ENCODE data around the gene NFIA. TPM values are rescaled to one million over a fixed set of nuclear protein-coding genes. Genes with fewer than 3 reads are reported as not detected.

Gene NFIA
- total and polyA plus RNA-seq, 2 donors (not counting 1 experiment from before 2014, with no cell fraction given), result 5.4 to 11.0 TPM

GRCh38 chr1:61120998-61121397 is 38.6 kb downstream of the NFIA start:
- Histone ChIP-seq H3K4me3 (replicated peaks in 1 of 4; ENCODE audit: control extremely low read depth in 1 of 4, insufficient read depth in 1 of 4, low read depth in 3 of 4, low read length in 4 of 4) (peak overlapping the region in 2 of 4 experiments; percentile 27 to 33), H3K9ac (ENCODE audit: insufficient read depth, low read length) (no peak overlapping the region), H2AFZ (ENCODE audit: low read length) (no peak overlapping the region), H3K27ac (ENCODE audit: insufficient read depth, low read length) (no peak overlapping the region), H3K4me1 (ENCODE audit: control insufficient read depth, extremely low read depth, insufficient read depth, low read length) (no peaks in the 10 kb centered on the region), H3K9me3 (ENCODE audit: control insufficient read depth, insufficient read depth, low read depth, low read length) (no peaks in the 10 kb centered on the region), H4K20me1 (ENCODE audit: control insufficient read depth, extremely low read depth, insufficient read depth, low read length) (no peaks in the 10 kb centered on the region), H3K4me2 (ENCODE audit: extremely low read depth, insufficient read depth, low read length) (peak overlapping the region; percentile 87), H3K27me3 (ENCODE audit: control insufficient read depth, insufficient read depth, low read length) (no peaks in the 10 kb centered on the region), H3K36me3 (ENCODE audit: control insufficient read depth, insufficient read depth, low read length) (no peaks in the 10 kb centered on the region), H3K79me2 (ENCODE audit: control insufficient read depth, insufficient read depth, low read length) (no peaks in the 10 kb centered on the region)
- TF ChIP-seq CTCF (conservative IDR thresholded peaks at IDR 0.05 in 1 of 2, IDR thresholded peaks at IDR 0.05 in 1 of 2; ENCODE audit: low read depth in 1 of 2, low read length in 2 of 2), result no peak
- DNase-seq (ENCODE audit: low read depth in 2 of 2), result peak in 1 of 2 donors; percentile 65

- H3K27me3 ChIP-seq (ENCODE audit: control insufficient read depth, insufficient read depth, low read length), result no peaks in the 10 kb centered on the region
- no peak for DNase-seq (ENCODE audit: low read depth in 2 of 2)
- no peaks in the 10 kb centered on the region for H4K20me1 ChIP-seq (ENCODE audit: control insufficient read depth, extremely low read depth, insufficient read depth, low read length)
- no peaks in the 10 kb centered on the region for H3K9me3 ChIP-seq (ENCODE audit: control insufficient read depth, insufficient read depth, low read depth, low read length)
- no peaks in the 10 kb centered on the region for H3K4me1 ChIP-seq (ENCODE audit: control insufficient read depth, extremely low read depth, insufficient read depth, low read length)
- H3K9ac ChIP-seq (ENCODE audit: insufficient read depth, low read length), result no peak overlapping the region
- H3K27ac ChIP-seq (ENCODE audit: insufficient read depth, low read length), result no peak overlapping the region
- H3K4me2 ChIP-seq (ENCODE audit: extremely low read depth, insufficient read depth, low read length), result no peak overlapping the region
- no peak overlapping the region for H2AFZ ChIP-seq (ENCODE audit: low read length)
- no peak for TF ChIP-seq EZH2 (IDR thresholded peaks at IDR 0.05; ENCODE audit: low read length, missing control alignments)
- no peak for TF ChIP-seq CTCF (conservative IDR thresholded peaks at IDR 0.05 in 1 of 2, IDR thresholded peaks at IDR 0.05 in 1 of 2; ENCODE audit: low read depth in 1 of 2, low read length in 2 of 2)
- H3K4me3 ChIP-seq (replicated peaks in 1 of 4; ENCODE audit: control extremely low read depth in 1 of 4, insufficient read depth in 1 of 4, low read depth in 3 of 4, low read length in 4 of 4), result no peak overlapping the region
- H3K79me2 ChIP-seq (ENCODE audit: control insufficient read depth, insufficient read depth, low read length), result no peaks in the 10 kb centered on the region
- no peaks in the 10 kb centered on the region for H3K36me3 ChIP-seq (ENCODE audit: control insufficient read depth, insufficient read depth, low read length)
These were observed 39.3 kb downstream of the NFIA start for GRCh38 chr1:61121631-61122030.

GRCh38 chr1:61122389-61122788 is 40.0 kb downstream of the NFIA start:
- no peak for DNase-seq (ENCODE audit: low read depth in 2 of 2)
- TF ChIP-seq CTCF (conservative IDR thresholded peaks at IDR 0.05 in 1 of 2, IDR thresholded peaks at IDR 0.05 in 1 of 2; ENCODE audit: low read depth in 1 of 2, low read length in 2 of 2), result no peak
- TF ChIP-seq EZH2 (IDR thresholded peaks at IDR 0.05; ENCODE audit: low read length, missing control alignments), result no peak
- Histone ChIP-seq H3K79me2 (ENCODE audit: control insufficient read depth, insufficient read depth, low read length) (no peaks in the 10 kb centered on the region), H3K27me3 (ENCODE audit: control insufficient read depth, insufficient read depth, low read length) (no peaks in the 10 kb centered on the region), H3K4me2 (ENCODE audit: extremely low read depth, insufficient read depth, low read length) (no peak overlapping the region), H3K27ac (ENCODE audit: insufficient read depth, low read length) (no peak overlapping the region), H3K36me3 (ENCODE audit: control insufficient read depth, insufficient read depth, low read length) (no peaks in the 10 kb centered on the region), H3K4me1 (ENCODE audit: control insufficient read depth, extremely low read depth, insufficient read depth, low read length) (no peaks in the 10 kb centered on the region), H4K20me1 (ENCODE audit: control insufficient read depth, extremely low read depth, insufficient read depth, low read length) (no peaks in the 10 kb centered on the region), H3K4me3 (replicated peaks in 1 of 4; ENCODE audit: control extremely low read depth in 1 of 4, insufficient read depth in 1 of 4, low read depth in 3 of 4, low read length in 4 of 4) (no peak overlapping the region), H2AFZ (ENCODE audit: low read length) (no peak overlapping the region), H3K9me3 (ENCODE audit: control insufficient read depth, insufficient read depth, low read depth, low read length) (no peaks in the 10 kb centered on the region), H3K9ac (ENCODE audit: insufficient read depth, low read length) (no peak overlapping the region)

All from fibroblast of lung (primary cell).